Stimulated activated CD4-positive, alpha-beta T cell treated with anti-CD3 and anti-CD28 coated beads, Interleukin-4, amount 100 ng/mL, for 4 hours (primary cell): Measurements from ENCODE around the gene ISOC2.
"Not testable (repeated sequence)": the region's sequence is repeated elsewhere in the genome, so short reads cannot be mapped to it uniquely, and the experiment has no call there.

Source experiments
- DNase-seq, 2 experiments: peaks; one replicate each; pipeline ENCODE4 v3.0.0-alpha.2; 2020

ISOC2 gene

GRCh38 chr19:55437410-55437809 lies 24.0 kb downstream of the ISOC2 start:
- DNase-seq = no peak

GRCh38 chr19:55436847-55437246 lies 24.6 kb downstream of the ISOC2 start:
- no peak for DNase-seq

- no peak for DNase-seq
These were observed 26.4 kb downstream of the ISOC2 start for GRCh38 chr19:55435020-55435419.

- DNase-seq = no peak
These were observed 27.0 kb downstream of the ISOC2 start for GRCh38 chr19:55434356-55434919.

- no peak for DNase-seq
These were observed 28.1 kb downstream of the ISOC2 start for GRCh38 chr19:55433292-55433691.

GRCh38 chr19:55432241-55432959 lies 29.0 kb downstream of the ISOC2 start:
- no peak for DNase-seq

- DNase-seq = no peak
These were observed 30.3 kb downstream of the ISOC2 start for GRCh38 chr19:55431183-55431582.

GRCh38 chr19:55426042-55426441 lies 35.4 kb downstream of the ISOC2 start:
- no peak for DNase-seq

GRCh38 chr19:55424518-55424917 lies 36.9 kb downstream of the ISOC2 start:
- no peak for DNase-seq

- no peak for DNase-seq
These were observed 38.0 kb downstream of the ISOC2 start for GRCh38 chr19:55423225-55424005.

GRCh38 chr19:55421281-55421680 lies 40.2 kb downstream of the ISOC2 start:
- not testable (repeated sequence) for DNase-seq

GRCh38 chr19:55419624-55420236 lies 41.7 kb downstream of the ISOC2 start:
- no peak for DNase-seq

- no peak for DNase-seq
These were observed 42.3 kb downstream of the ISOC2 start for GRCh38 chr19:55419103-55419502.

GRCh38 chr19:55418185-55418584 lies 43.3 kb downstream of the ISOC2 start:
- peak; percentile 26 to 46 for DNase-seq

GRCh38 chr19:55410168-55410567 lies 51.3 kb downstream of the ISOC2 start:
- DNase-seq = no peak

GRCh38 chr19:55409179-55409578 lies 52.3 kb downstream of the ISOC2 start:
- not testable (repeated sequence) for DNase-seq

- no peak for DNase-seq
These were observed 52.9 kb downstream of the ISOC2 start for GRCh38 chr19:55408533-55408872.

- peak; percentile 94 to 97 for DNase-seq
These were observed 53.5 kb downstream of the ISOC2 start for GRCh38 chr19:55407800-55408532.

- DNase-seq = not testable (repeated sequence)
These were observed 54.0 kb downstream of the ISOC2 start, which contains the start of gene UBE2S for GRCh38 chr19:55407550-55407799. UBE2S (minus strand) TSS chr19:55407788; CDS start chr19:55407589, 199 bp downstream.

- no peak for DNase-seq
These were observed 54.5 kb downstream of the ISOC2 start for GRCh38 chr19:55406826-55407549.

GRCh38 chr19:55406091-55406825 lies 55.2 kb downstream of the ISOC2 start:
- no peak for DNase-seq

- no peak for DNase-seq
These were observed 55.8 kb downstream of the ISOC2 start for GRCh38 chr19:55405638-55406037.
